Ramos (cell line): Measurements from ENCODE around the gene PACC1.

ENCODE experiments used
- in situ Hi-C: fragments of 300-500 bp; cut with MboI; formaldehyde crosslinking; loops from one replicate; pipeline ENCODE4 v1.14.3; 2022; ENCODE audit warnings: low sequenced_read_pairs; ENCODE audit not compliant: unreplicated experiment

PACC1 gene

GRCh38 chr1:212442408-212442807, 27.7 kb upstream of the PACC1 start:
- in situ Hi-C loops, result no loop called here

- in situ Hi-C loops, result no loop called here
Measured at GRCh38 chr1:212440419-212440818, 25.7 kb upstream of the PACC1 start.

DNA sequence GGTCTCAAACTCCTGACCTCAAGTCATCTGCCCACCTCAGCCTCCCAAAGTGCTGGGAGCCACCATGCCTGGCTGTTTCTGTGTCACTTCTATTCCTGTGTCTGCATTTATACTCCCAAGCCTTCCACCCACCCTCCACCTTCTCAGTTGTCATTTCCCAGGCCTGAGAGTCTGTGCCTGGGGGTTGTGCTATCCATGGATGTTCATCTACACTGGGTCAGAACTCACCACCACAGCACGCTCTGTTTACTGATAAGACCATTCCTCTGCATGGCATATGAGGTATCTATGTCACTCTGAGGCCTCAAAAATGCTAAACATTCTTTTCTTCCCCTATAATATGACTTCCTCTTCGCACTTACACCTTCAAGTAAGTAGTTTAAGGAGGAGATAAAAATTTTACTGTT, 24.1 kb upstream of the PACC1 start:
- in situ Hi-C loops, result no loop called here

DNA sequence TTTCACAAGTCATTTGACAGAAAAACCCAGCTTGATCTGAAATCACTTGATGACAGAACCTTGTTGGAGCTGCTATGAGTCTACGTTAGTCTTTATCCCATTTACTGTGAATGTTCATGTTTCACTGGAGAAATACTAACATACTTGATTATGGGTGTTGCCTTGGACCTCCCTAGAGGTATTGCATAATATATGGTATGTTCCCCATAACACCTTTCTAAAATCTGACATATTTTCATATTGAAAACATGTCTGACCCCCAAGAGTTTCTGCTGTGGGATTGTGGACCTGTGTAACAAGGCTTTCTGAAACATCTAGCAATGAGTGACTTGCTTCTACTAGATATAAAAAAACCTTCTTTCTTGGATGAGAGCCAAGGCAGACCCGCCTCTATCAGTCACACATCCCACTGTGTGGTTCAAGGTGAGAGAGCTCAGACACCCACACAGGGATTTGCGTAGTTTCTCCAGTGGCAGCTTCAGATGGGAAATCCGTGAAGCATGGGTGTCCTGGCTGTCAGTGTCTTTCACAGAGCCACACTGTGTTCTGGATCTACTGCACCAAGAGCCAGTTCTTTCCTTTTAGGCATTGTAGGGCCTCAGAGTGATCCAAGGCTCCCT, 22.6 kb upstream of the PACC1 start:
- in situ Hi-C loops, result no loop called here

DNA sequence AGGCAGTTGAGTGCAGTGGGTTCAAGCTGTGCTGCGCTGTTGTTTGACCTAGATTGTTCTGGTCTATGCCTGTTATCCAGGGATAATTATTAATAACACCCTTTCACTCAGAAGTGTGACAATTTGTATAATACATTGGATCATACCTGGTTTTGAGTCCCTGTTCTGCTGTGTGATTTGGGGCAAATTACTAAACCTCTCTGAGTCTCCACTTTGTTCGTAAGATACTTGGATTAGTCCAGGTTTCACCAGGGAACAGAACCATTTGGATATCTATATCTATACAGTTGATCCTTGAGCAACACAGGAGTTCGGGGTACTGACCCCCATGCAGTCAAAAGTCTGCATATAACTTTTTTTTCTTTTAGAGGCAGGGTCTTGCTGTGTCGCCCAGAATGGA, 20.3 kb upstream of the PACC1 start:
- in situ Hi-C loops, result no loop called here

GRCh38 chr1:212433577-212434462, 19.1 kb upstream of the PACC1 start:
- in situ Hi-C loops, result no loop called here

DNA sequence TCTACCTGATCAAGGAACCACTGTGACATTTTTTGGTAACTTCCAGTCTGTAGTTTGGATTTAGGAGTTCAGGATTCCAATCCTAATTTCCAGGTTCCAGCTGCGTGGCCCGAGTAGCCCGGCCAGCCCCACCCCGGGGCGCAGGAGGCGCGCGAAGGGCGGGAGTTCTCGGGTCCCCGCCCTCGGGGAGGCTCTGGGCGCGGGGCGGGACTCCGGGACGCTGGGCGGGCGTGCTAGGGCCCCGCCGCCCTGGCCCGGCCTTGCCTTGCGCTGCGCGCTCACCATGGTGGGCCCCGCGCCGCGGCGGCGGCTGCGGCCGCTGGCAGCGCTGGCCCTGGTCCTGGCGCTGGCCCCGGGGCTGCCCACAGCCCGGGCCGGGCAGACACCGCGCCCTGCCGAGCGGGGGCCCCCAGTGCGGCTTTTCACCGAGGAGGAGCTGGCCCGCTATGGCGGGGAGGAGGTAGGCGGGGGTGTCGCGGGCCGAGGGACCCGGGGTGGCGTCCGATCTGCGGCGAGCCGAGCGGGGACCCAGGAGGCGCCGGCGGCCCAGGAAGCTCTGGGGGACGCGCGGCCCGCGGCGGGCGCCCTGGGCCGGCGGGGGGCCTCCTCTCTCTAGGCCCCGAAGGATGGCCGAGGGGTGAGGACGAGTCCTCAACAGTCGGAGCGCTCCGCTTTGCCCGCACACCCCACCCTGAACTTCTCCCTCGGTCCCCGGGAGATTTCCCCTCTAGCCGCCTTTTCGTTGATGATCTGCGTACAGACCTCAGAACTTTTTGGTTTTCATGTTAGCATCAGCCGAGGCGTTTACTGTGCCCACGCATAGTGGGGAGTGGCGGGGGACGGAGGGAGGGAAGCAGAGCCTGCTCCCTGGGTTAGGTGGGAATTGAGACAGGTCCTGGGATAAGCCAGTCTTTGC, 18.2 kb upstream of the PACC1 start, which contains the start of gene NENF:
NENF (plus strand) TSS at position 260 of the 916 bp plus-strand sequence; CDS start at position 284, 24 bp downstream.
- in situ Hi-C loops, result no loop called here

- in situ Hi-C loops, result no loop called here
Measured at GRCh38 chr1:212432272-212432660, 17.6 kb upstream of the PACC1 start.

DNA sequence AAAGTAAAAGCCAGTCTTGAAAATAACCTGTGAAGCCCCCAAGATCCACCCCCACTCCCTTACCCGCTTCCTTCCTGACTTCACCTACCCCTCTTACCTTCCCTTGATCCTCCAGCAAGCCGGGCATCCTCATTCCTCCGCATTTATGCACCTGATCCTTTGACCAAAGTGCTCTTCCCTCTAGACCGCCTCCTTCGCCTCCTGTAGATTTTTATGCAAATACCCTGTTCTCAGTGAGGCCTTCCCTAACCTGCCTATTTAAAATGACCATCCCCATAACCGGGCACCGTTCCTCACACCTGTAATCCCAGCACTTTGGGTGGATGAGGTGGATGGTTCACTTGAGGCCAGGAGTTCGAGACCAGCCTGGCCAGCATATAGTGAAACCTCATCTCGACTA, 17.0 kb upstream of the PACC1 start:
- in situ Hi-C loops, result no loop called here

GRCh38 chr1:212430955-212431394, 16.3 kb upstream of the PACC1 start:
- in situ Hi-C loops, result no loop called here

DNA sequence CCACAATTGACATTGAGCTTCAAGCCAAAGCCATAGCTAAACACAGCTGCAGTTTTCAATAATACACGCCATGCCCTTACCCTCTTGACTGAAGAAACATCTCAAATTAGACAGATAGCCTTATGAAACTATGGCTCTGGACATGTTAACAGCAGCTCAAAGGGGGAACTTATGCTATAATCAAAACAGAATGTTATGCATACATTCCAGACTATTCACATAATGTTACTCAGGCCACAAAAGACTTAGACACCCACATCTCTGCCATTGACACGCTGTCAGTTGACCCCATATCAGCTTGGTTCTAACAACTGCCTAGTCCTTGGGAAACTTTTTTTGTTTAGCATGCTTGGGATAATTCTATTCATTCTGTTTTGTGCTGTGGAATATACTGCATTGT, 15.7 kb upstream of the PACC1 start:
- in situ Hi-C loops, result no loop called here

DNA sequence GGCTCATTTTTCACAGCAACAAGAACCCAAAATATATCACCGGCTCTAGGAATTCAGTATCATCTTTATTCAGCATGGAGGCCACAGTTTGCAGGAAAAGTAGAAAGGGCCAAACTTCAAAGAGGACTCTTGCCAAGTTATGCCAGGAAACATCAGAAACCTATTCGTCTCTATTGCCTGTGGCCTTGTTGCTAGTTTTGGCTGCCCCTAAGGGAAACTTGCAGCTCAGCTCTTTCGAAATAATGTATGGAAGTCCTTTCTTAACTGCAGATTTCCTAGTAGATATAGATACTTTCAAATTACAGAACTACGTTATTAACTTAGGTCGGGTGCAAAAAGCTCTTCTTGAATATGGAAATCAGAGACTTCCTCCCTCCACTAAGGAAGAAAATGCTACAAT, 13.8 kb upstream of the PACC1 start:
- in situ Hi-C loops, result no loop called here

DNA sequence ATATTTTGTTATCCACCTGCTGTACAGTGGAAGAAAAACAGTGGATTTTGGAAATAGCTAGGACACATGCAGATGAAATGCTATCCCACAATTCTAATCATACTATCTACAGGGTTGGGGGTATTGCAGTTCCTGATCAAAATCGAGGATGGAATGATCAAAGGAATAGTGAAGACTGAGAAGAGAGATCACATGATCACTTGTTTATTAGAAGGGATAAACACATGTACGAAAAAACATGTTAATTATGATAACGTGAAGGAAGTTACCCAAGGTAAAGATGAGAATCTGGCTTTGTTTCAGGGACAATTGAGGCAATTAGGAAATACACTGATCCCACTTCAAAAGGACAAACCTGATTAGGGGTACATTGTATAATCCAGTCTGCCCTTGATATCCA, 9.2 kb upstream of the PACC1 start:
- in situ Hi-C loops, result no loop called here

DNA sequence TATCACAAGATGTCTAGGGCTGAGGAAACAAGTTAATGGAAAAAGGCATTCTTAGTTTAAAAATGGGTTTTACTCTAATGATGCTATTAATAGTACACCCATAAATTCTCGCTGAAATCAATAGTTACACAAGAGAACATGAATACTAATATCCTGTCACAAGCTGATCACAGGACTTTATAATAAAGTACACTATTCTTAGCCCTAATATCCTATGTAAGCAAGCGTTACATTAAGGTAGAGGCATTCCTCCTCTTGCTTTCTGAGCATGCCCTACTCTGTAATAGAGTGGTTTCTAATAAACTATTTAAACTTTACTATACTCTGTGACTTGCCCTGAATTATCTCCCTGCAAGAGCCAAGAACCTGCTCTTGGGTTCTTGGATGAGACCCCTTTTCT, 6.5 kb upstream of the PACC1 start:
- in situ Hi-C loops, result no loop called here

- in situ Hi-C loops, result no loop called here
Measured at GRCh38 chr1:212415107-212415841, 588 bp upstream of the PACC1 start.

DNA sequence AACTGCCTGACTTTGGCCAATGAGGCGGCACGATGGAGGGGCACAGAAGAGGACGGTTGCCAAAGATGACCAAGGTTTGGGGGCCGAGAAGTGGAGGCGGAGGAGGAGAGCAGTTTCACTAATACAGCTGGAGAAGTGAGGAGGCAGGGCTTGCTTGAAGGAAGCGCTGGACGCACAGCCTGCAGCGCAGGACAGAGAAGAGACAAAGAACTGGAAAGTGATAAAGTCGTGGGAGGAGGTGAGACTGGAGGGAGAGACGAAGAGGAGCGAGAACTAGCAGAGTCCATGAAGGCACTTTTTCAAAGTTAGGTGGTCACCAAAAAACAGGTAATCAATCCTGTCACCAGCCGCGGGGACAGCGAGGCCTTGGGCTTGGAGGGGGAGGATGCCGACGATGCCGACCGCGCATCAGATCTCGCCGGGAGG, 771 bp downstream of the PACC1 start:
- in situ Hi-C loops, result no loop called here

DNA sequence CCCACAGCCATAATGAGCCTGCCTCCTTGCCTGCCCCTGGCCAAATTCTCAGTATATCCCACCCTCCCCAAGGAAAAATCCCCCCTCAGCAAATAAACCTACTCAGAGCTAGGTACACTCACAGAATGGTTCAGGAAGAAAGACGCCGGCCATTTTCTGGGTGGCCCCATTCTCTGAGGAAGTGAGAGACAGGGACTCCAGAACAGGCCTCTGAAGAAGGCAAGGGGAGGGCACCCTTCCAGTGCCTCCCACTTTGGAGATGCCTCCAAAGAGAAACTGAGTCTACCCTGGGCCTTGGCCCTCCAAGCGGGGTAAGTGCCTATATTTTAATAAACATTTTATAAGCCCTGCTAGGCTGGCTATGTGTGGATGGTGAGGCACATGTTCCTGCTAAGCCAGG, 2.3 kb downstream of the PACC1 start:
- in situ Hi-C loops, result no loop called here

DNA sequence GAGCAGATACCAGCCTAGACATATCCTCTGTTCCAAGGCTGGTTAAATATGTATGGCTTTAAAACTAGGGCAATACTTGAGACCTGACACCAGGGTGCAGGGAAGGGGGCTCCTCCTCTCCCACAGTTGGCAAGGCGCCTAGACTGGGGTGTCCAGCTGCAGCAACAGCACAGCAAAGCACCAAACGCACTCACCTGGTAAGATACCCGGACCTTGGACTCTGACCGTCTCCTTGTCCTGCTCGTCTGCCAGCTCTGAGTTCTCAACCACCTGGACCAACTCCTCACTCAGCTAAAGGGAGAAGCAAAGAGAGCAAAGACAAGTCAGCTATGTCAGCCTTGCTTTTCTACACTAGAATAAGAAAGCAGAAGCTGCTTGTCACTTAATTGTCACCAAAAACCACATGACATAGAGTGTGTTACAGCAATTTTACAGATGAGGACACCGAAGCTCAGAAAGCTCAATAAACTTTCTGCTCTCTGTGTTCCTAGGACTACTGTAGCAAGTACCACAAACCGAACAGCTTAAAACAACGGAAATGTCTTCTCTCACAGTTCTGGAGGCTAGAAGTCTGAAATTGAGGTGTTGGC, 4.4 kb downstream of the PACC1 start:
- in situ Hi-C loops, result no loop called here

DNA sequence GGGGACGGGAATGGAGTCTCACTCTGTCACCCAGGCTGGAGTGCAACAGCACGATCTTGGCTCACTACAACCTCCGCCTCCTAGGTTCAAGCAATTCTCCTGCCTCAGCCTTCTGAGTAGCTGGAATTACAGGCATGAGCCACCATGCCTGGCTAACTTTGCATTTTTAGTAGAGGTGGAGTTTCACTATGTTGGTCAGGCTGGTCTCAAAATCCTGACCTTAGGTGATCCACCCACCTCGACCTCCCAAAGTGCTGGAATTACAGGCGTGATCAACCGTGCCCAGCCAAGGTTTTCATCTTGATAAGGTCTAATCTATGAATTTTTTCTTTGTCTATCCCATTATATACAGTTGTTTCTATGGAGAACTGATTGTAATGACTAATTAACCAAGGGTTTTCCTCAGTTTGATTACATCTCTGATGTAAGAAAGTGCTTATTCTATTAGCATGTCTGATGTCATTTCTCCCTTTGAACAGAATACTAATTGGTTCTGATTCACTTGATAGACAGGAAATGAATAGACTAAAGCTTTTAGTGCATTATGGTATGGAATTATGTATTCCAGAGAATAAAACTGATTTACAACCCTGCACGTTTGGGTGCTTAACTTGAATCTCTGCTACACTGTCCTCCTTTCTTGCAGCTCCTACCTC, 11.9 kb downstream of the PACC1 start:
- in situ Hi-C loops, result no loop called here
